PC-3 (cell line): Measurements from ENCODE around the gene PEX14. TPM values are rescaled to one million over a fixed set of nuclear protein-coding genes. Genes with fewer than 3 reads are reported as not detected.

ENCODE experiments used
- ATAC-seq: fragments of 200-7000 bp; cut with Tn5 transposase; 2 replicates; pipeline ENCODE4 v1.9.1; 2020; ENCODE audit warnings: mild to moderate bottlenecking, moderate library complexity
- BruUV-seq: library from RNA; stranded (reverse); fragments of 400-500 nt; replicated peaks from 2 replicates; lab custom pipeline; 2021; lab: Mats Ljungman, UMichigan
- CTCF ChIA-PET: fragments of 300-600 bp; sonication (Branson Sonifier 250); formaldehyde crosslinking; loops from one replicate; lab custom pipeline; 2022; ENCODE audit warnings: antibody characterized with exemption; lab: Charles Lee
- POLR2A ChIA-PET: fragments of 300-600 bp; sonication (Branson Sonifier 250); formaldehyde crosslinking; loops from one replicate; lab custom pipeline; 2022; ENCODE audit warnings: antibody characterized with exemption; ENCODE audit not compliant: unreplicated experiment; lab: Charles Lee
- DNase-seq: peaks from one replicate; pipeline ENCODE4 v3.0.0-alpha.2; 2015
- H2AFZ ChIP-seq: fragments of 300-600 bp; sonication (generic); 2 replicates; pipeline ENCODE4 v1.6.0; 2016; ENCODE audit warnings: antibody characterized with exemption, low read length
- H3F3A ChIP-seq: fragments of 300-600 bp; sonication (generic); one replicate; pipeline ENCODE4 v1.6.0; 2017; ENCODE audit warnings: antibody characterized with exemption, low read length, control low read depth, mild to moderate bottlenecking; ENCODE audit not compliant: unreplicated experiment
- H3K27ac ChIP-seq: fragments of 300-600 bp; sonication (generic); 2 replicates; pipeline ENCODE4 v1.5.1; 2016; ENCODE audit warnings: mild to moderate bottlenecking, low read length
- H3K27me3 ChIP-seq: fragments of 300-600 bp; sonication (generic); 2 replicates; pipeline ENCODE4 v1.6.1; 2016; ENCODE audit warnings: low read length, mixed read lengths
- H3K36me3 ChIP-seq: fragments of 300-600 bp; sonication (generic); 2 replicates; pipeline ENCODE4 v1.6.1; 2016; ENCODE audit warnings: low read depth, mixed run types, low read length, mixed read lengths
- H3K4me1 ChIP-seq: fragments of 300-600 bp; sonication (generic); 2 replicates; pipeline ENCODE4 v1.5.1; 2016; ENCODE audit warnings: low read length; ENCODE audit not compliant: insufficient read depth
- H3K4me2 ChIP-seq: fragments of 300-600 bp; sonication (generic); 2 replicates; pipeline ENCODE4 v1.6.0; 2016; ENCODE audit warnings: low read length
- H3K4me3 ChIP-seq: fragments of 300-600 bp; sonication (generic); 2 replicates; pipeline ENCODE4 v1.5.1; 2016; ENCODE audit warnings: mild to moderate bottlenecking, low read length, mixed read lengths
- H3K79me2 ChIP-seq: fragments of 300-600 bp; sonication (generic); 2 replicates; pipeline ENCODE4 v1.6.1; 2017; ENCODE audit warnings: low read length, mixed read lengths
- H3K9ac ChIP-seq: fragments of 300-600 bp; sonication (generic); 2 replicates; pipeline ENCODE4 v1.6.0; 2016; ENCODE audit warnings: mild to moderate bottlenecking, low read length
- H3K9me2 ChIP-seq: fragments of 300-600 bp; sonication (generic); replicated peaks from 2 replicates; pipeline ENCODE4 v1.6.1; 2016; ENCODE audit warnings: mixed run types, low read length, mixed read lengths
- H3K9me3 ChIP-seq: fragments of 300-600 bp; sonication (generic); 2 replicates; pipeline ENCODE4 v1.6.1; 2016; ENCODE audit warnings: low read length, mixed read lengths
- H4K20me1 ChIP-seq: fragments of 300-600 bp; sonication (generic); 2 replicates; pipeline ENCODE4 v1.6.1; 2016; ENCODE audit warnings: low read length, mixed read lengths
- EZH2 ChIP-seq: fragments of 300-600 bp; sonication (generic); IDR thresholded peaks from one replicate; pipeline ENCODE4 v1.6.1; 2017; ENCODE audit warnings: antibody characterized with exemption, mild to moderate bottlenecking, low read length; ENCODE audit not compliant: unreplicated experiment
- EZH2phosphoT487 ChIP-seq: fragments of 300-600 bp; sonication (generic); IDR thresholded peaks from 2 replicates; pipeline ENCODE4 v1.6.1; 2018; ENCODE audit warnings: mild to moderate bottlenecking, antibody characterized with exemption, low read length, borderline replicate concordance
- intact Hi-C: fragments of 100-400 bp; cut with micrococcal nuclease; formaldehyde crosslinking; loops from 2 replicates; pipeline ENCODE4 v1.9.0; 2023
- total RNA-seq: library from RNA; depleted of rRNA; stranded (reverse); fragments of >200 nt; gene quantifications from 2 replicates; pipeline ENCODE4 v1.2.3, GENCODE V29; 2014
- TF ChIP-seq, protein P1 (sequence below): fragments of 300-600 bp; sonication (generic); conservative IDR thresholded peaks from 2 replicates; pipeline ENCODE4 v1.5.1; 2017; ENCODE audit warnings: antibody characterized with exemption, low read depth, mild to moderate bottlenecking, low read length

Gene PEX14
- total RNA-seq, 1 experiment from 2014 or later = 24.9 TPM

DNA sequence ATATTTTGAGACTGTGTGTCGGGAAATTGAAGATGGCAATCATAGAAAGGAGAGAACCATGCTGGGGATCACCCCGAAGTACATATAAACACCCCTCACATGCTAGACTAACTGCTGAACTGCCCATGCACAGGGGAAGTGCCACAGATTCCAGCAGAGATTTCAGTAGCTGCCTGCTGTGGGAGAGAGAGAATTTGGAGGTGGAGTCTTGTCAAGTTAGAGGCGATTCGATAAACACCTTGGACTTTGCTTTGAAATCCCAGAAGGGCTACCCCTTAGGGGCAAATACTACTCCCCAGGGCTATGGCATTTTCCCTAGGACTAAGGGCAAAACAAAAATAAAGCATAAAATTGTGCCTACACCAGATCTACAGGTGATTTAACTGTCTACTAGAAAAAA is 103.3 kb downstream of the PEX14 start:
- Histone ChIP-seq H3K79me2 (no peaks in the 10 kb centered on the region), H4K20me1 (no peaks in the 10 kb centered on the region), H3K9me3 (no peaks in the 10 kb centered on the region), H3K9ac (no peak overlapping the region), H3K4me1 (peaks cover 9% of the 10 kb centered on the region), H3K36me3 (peaks cover 7% of the 10 kb centered on the region; the same call in 1 of the 2 replicates), H3K9me2 (no peaks in the 10 kb centered on the region), H3K4me2 (no peak overlapping the region), H3F3A (no peaks in the 10 kb centered on the region), H3K4me3 (no peak overlapping the region), H3K27me3 (no peaks in the 10 kb centered on the region), H3K27ac (no peak overlapping the region), H2AFZ (no peak overlapping the region)
- intact Hi-C loops = no loop called here
- POLR2A ChIA-PET = no interaction called here
- no TSS peak for BruUV-seq
- CTCF ChIA-PET = no interaction called here
- TF ChIP-seq EZH2phosphoT487 (no peak), EZH2 (no peak)
- TF ChIP-seq, protein P1, sequence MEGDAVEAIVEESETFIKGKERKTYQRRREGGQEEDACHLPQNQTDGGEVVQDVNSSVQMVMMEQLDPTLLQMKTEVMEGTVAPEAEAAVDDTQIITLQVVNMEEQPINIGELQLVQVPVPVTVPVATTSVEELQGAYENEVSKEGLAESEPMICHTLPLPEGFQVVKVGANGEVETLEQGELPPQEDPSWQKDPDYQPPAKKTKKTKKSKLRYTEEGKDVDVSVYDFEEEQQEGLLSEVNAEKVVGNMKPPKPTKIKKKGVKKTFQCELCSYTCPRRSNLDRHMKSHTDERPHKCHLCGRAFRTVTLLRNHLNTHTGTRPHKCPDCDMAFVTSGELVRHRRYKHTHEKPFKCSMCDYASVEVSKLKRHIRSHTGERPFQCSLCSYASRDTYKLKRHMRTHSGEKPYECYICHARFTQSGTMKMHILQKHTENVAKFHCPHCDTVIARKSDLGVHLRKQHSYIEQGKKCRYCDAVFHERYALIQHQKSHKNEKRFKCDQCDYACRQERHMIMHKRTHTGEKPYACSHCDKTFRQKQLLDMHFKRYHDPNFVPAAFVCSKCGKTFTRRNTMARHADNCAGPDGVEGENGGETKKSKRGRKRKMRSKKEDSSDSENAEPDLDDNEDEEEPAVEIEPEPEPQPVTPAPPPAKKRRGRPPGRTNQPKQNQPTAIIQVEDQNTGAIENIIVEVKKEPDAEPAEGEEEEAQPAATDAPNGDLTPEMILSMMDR = no peak
- ATAC-seq = no peak
- no peak for DNase-seq

DNA sequence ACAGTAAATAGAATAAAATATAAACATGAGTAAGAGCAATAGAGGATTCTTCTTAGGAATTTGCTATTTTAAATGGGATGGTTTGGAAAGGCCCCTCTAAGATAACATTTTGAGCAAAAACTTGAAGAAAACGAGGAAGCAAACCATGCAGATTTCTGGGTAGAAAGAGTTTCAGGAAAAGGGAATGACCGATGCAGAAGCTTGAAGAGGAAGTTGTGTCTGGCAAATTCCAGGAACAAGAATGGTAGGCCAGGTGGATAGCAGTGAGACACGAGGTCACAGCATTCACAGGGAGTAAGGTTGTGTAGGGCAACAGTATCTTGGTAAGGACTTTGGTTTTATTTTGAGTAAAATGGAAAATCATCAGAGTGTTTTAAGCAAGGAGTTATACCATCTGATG is 108.9 kb downstream of the PEX14 start:
- intact Hi-C loops = no loop called here
- H3F3A ChIP-seq = peaks cover 6% of the 10 kb centered on the region
- no peak for DNase-seq
- H3K4me3 ChIP-seq = no peak overlapping the region
- BruUV-seq = no TSS peak
- ChIA-PET POLR2A (no interaction called here), CTCF (no interaction called here)
- peaks cover 3% of the 10 kb centered on the region; the same call in 1 of the 2 replicates for H3K36me3 ChIP-seq
- H3K9ac ChIP-seq = no peak overlapping the region
- no peaks in the 10 kb centered on the region for H4K20me1 ChIP-seq
- no peak overlapping the region for H3K4me2 ChIP-seq
- no peaks in the 10 kb centered on the region; the same call in 1 of the 2 replicates for H3K79me2 ChIP-seq
- H2AFZ ChIP-seq = no peak overlapping the region
- no peaks in the 10 kb centered on the region for H3K27me3 ChIP-seq
- no peaks in the 10 kb centered on the region for H3K9me2 ChIP-seq
- no peaks in the 10 kb centered on the region for H3K9me3 ChIP-seq
- TF ChIP-seq EZH2 = no peak
- TF ChIP-seq, protein P1 = no peak
- no peak for TF ChIP-seq EZH2phosphoT487
- no peak overlapping the region for H3K27ac ChIP-seq
- peaks cover 12% of the 10 kb centered on the region for H3K4me1 ChIP-seq
- ATAC-seq = no peak

DNA sequence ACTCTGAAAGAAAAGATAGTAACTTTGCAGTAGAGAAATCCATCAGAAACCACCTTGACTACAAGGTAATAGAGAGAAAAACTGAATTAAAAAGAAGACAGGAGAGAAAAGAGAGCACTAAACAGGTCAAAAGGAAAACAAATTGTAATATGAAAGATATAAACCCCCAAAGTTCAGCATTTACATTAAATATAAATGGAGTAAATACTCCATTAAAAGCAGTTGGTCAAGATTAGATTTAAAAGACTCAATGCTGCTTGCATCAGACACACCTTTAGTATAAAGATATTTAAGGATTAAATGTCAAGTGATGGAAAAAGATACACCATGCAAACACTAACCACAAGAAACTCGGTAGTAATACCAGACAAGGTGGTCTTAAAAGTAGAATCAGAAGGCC is 110.5 kb downstream of the PEX14 start:
- BruUV-seq = no TSS peak

More for the DNA sequence above, 110.5 kb downstream of the PEX14 start:
- H3K4me1 ChIP-seq = peaks cover 12% of the 10 kb centered on the region
- H3K36me3 ChIP-seq = no peaks in the 10 kb centered on the region
- H3K9ac ChIP-seq = no peak overlapping the region
- no peaks in the 10 kb centered on the region for H3K27me3 ChIP-seq
- H3K9me2 ChIP-seq = no peaks in the 10 kb centered on the region
- no peaks in the 10 kb centered on the region for H3K9me3 ChIP-seq
- CTCF ChIA-PET = no interaction called here
- peak overlapping the region; percentile 87 for H3K27ac ChIP-seq
- 0 out of 2 replicates have a peak overlapping the region, but pooled peaks have one; percentile 31 for H3K4me3 ChIP-seq
- no peaks in the 10 kb centered on the region for H4K20me1 ChIP-seq
- H3F3A ChIP-seq = peaks cover 6% of the 10 kb centered on the region
- intact Hi-C loops = no loop called here
- H3K4me2 ChIP-seq = 0 out of 2 replicates have a peak overlapping the region, but pooled peaks have one; percentile 16
- TF ChIP-seq EZH2 (no peak), EZH2phosphoT487 (no peak)
- TF ChIP-seq, protein P1 = no peak
- POLR2A ChIA-PET = no interaction called here
- no peak overlapping the region for H2AFZ ChIP-seq
- H3K79me2 ChIP-seq = no peaks in the 10 kb centered on the region; the same call in 1 of the 2 replicates
- DNase-seq = no peak
- no peak for ATAC-seq
